ENCODE measurements around the gene PSRC1. TPM values are rescaled to one million over a fixed set of nuclear protein-coding genes. Genes with fewer than 3 reads are reported as not detected.

PSRC1 gene
- total RNA-seq, 1 donor, result 5.4 TPM

DNA sequence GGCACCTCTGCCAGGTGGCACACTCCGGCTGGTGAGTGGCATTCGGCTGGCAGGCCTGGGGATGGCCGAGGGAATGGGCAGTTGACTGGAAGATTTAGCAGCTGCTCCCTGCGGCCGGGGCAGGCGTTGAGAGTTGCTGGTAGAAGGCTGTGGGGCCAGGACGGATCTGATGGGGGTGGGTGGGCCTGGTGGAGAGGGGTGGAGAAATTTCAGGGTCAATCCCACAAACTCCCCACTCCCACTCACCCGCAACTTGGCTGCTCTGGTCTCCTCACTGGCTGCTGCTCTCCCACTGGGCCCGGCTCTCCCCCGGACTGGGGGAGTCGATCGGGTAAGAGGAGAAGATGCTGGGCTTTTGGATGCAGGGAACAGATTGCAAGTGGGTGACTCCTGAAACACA, 2.1 kb downstream of the PSRC1 start:
- H2AFZ ChIP-seq (ENCODE audit: low read length), result no peak overlapping the region
- no peaks in the 10 kb centered on the region for H3K9me3 ChIP-seq (ENCODE audit: low read depth, low read length)
- H3K4me1 ChIP-seq (ENCODE audit: insufficient read depth, low read length), result peaks cover 33% of the 10 kb centered on the region
- no peak overlapping the region for H3K27ac ChIP-seq (ENCODE audit: low read depth, low read length)
- peaks cover 32% of the 10 kb centered on the region for H3K79me2 ChIP-seq (ENCODE audit: insufficient read depth, low read length)
- H3K4me3 ChIP-seq (ENCODE audit: insufficient read depth, low read length), result no peak overlapping the region
- no peak for DNase-seq (ENCODE audit: insufficient read length, low spot score, missing footprints)
- no peaks in the 10 kb centered on the region for H3K27me3 ChIP-seq (ENCODE audit: insufficient read depth, low read length)
- no peaks in the 10 kb centered on the region for H4K20me1 ChIP-seq (ENCODE audit: insufficient read depth, low read length)
- H3K36me3 ChIP-seq (ENCODE audit: insufficient read depth, low read length), result peaks cover 18% of the 10 kb centered on the region
- no peak overlapping the region for H3K4me2 ChIP-seq (ENCODE audit: insufficient read depth, low read length)
- TF ChIP-seq, protein P1, sequence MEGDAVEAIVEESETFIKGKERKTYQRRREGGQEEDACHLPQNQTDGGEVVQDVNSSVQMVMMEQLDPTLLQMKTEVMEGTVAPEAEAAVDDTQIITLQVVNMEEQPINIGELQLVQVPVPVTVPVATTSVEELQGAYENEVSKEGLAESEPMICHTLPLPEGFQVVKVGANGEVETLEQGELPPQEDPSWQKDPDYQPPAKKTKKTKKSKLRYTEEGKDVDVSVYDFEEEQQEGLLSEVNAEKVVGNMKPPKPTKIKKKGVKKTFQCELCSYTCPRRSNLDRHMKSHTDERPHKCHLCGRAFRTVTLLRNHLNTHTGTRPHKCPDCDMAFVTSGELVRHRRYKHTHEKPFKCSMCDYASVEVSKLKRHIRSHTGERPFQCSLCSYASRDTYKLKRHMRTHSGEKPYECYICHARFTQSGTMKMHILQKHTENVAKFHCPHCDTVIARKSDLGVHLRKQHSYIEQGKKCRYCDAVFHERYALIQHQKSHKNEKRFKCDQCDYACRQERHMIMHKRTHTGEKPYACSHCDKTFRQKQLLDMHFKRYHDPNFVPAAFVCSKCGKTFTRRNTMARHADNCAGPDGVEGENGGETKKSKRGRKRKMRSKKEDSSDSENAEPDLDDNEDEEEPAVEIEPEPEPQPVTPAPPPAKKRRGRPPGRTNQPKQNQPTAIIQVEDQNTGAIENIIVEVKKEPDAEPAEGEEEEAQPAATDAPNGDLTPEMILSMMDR (IDR thresholded peaks at IDR 0.05; ENCODE audit: extremely low read depth, low read depth, low read length), result no peak

DNA sequence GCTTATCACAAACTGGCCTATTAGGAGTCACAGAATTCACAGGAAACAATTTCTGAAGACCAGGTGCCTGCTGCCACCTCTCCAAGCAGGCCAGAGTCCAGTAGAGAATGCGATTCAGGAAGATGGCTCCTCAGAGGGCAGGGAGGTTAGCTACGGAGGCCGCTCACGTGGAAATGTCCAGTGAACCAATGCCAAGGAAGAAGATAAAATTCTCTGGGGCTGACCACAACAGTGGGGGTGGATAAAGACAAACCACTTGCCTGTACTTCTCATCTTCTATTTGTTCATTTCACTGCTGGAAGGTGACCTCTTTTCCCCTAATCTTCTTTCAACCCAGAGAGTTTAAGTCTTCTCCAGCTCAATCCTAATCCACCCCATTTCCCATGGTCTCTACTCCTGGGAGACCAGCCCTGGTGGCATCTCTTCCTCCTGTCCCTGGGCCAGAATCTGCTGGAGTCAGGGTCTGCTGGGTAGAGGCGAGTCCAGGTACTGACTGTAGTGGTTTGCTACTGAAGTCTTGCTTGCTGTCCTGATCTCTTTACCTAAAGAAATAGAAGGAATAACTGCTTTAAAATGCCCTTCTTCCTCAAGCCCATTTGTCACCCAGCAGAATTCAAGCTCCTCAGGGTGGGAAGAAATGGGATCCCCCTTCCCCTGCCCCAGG, 3.2 kb downstream of the PSRC1 start:
- H3K36me3 ChIP-seq (ENCODE audit: insufficient read depth, low read length), result peaks cover 18% of the 10 kb centered on the region
- H3K4me1 ChIP-seq (ENCODE audit: insufficient read depth, low read length), result peaks cover 44% of the 10 kb centered on the region
- H3K79me2 ChIP-seq (ENCODE audit: insufficient read depth, low read length), result peaks cover 32% of the 10 kb centered on the region
- DNase-seq (ENCODE audit: insufficient read length, low spot score, missing footprints), result peak; percentile 65
- no peaks in the 10 kb centered on the region for H3K27me3 ChIP-seq (ENCODE audit: insufficient read depth, low read length)
- H4K20me1 ChIP-seq (ENCODE audit: insufficient read depth, low read length), result no peaks in the 10 kb centered on the region
- no peak overlapping the region for H2AFZ ChIP-seq (ENCODE audit: low read length)
- TF ChIP-seq, protein P1 (IDR thresholded peaks at IDR 0.05; ENCODE audit: extremely low read depth, low read depth, low read length), result no peak
- no peak overlapping the region for H3K4me2 ChIP-seq (ENCODE audit: insufficient read depth, low read length)
- no peak overlapping the region for H3K27ac ChIP-seq (ENCODE audit: low read depth, low read length)
- no peak overlapping the region for H3K4me3 ChIP-seq (ENCODE audit: insufficient read depth, low read length)
- no peaks in the 10 kb centered on the region for H3K9me3 ChIP-seq (ENCODE audit: low read depth, low read length)

DNA sequence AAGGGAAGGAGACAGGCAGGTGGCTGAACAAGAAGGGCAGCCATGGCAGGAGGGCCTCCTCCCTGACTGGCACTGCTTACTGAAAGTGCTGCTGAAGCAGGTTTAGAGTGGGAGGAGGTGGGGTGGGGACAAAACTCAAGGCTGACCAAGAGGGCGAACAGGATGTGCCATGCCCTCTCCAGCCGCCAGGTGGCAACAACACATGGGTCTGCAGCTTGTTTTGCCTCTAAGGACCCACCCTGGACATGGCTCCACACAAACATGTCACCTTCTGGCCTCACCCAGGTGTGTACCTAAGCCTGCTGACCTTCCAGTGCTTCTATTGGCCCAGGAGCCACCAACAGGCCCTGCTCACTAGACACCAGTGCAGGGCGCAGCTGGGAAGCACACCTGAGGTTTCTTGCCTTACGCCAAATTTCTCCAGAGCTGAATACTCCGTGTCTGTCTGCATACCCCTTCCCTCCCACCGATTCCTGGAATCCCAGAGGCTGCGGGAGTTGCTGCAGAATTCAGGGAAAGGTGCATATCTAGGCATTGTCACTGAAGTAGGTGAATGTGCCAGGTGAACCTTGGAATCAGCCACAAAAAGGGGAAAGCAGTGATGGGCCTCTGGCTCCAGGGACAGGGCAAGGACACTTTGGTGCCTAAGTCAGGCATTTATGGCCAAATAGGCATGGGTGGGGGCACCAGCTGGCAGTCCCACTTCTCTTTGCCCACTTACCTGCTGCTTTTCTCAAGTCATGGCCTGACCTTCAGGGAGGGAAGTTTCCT, 5.3 kb downstream of the PSRC1 start:
- no peaks in the 10 kb centered on the region for H3K27me3 ChIP-seq (ENCODE audit: insufficient read depth, low read length)
- no peaks in the 10 kb centered on the region for H3K9me3 ChIP-seq (ENCODE audit: low read depth, low read length)
- H3K4me2 ChIP-seq (ENCODE audit: insufficient read depth, low read length), result no peak overlapping the region
- TF ChIP-seq, protein P1 (IDR thresholded peaks at IDR 0.05; ENCODE audit: extremely low read depth, low read depth, low read length), result peak; percentile 89
- peaks cover 18% of the 10 kb centered on the region for H3K36me3 ChIP-seq (ENCODE audit: insufficient read depth, low read length)
- H3K79me2 ChIP-seq (ENCODE audit: insufficient read depth, low read length), result peaks cover 28% of the 10 kb centered on the region
- H3K27ac ChIP-seq (ENCODE audit: low read depth, low read length), result no peak overlapping the region
- H3K4me3 ChIP-seq (ENCODE audit: insufficient read depth, low read length), result no peak overlapping the region
- peak overlapping the region; percentile 83 for H2AFZ ChIP-seq (ENCODE audit: low read length)
- no peaks in the 10 kb centered on the region for H4K20me1 ChIP-seq (ENCODE audit: insufficient read depth, low read length)
- peak; percentile 96 for DNase-seq (ENCODE audit: insufficient read length, low spot score, missing footprints)
- H3K4me1 ChIP-seq (ENCODE audit: insufficient read depth, low read length), result peaks cover 38% of the 10 kb centered on the region

DNA sequence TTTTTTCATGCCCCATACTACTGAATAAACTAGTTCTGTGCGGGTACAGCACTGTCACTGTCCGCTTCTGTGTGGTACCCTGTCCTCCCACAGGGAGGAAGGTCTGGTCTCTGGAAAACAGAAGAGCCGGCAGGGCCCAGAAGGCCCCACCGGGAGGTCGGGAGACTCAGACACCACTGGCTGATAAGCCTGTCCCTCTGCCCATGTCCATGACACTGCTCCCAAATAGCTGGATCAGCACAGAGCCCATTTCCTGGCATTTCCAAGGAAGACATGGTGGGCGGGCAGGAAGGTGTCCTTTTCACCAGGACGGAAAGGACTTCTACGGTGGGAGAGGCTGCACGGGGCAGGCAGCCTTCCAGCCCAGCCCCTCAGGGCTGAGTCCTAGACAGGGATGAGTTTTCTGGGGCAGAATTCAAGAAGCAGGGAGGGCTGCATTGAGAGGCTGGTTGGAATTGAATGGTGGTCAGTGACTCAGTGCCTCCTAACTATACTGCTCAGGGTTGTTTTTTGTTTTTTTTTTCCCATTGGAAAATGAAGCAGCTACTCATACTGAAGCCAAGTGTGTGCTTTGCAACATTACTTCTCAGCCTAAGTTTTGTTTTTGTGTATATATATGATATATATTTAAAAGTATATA, 7.1 kb downstream of the PSRC1 start:
- H3K4me2 ChIP-seq (ENCODE audit: insufficient read depth, low read length), result peak overlapping the region; percentile 61

More for the DNA sequence above, 7.1 kb downstream of the PSRC1 start:
- Histone ChIP-seq H3K4me3 (ENCODE audit: insufficient read depth, low read length) (peak overlapping the region; percentile 15), H2AFZ (ENCODE audit: low read length) (peak overlapping the region; percentile 69), H3K27ac (ENCODE audit: low read depth, low read length) (no peak overlapping the region), H3K9me3 (ENCODE audit: low read depth, low read length) (no peaks in the 10 kb centered on the region), H3K4me1 (ENCODE audit: insufficient read depth, low read length) (peaks cover 23% of the 10 kb centered on the region), H3K79me2 (ENCODE audit: insufficient read depth, low read length) (peaks cover 10% of the 10 kb centered on the region), H3K27me3 (ENCODE audit: insufficient read depth, low read length) (no peaks in the 10 kb centered on the region), H3K36me3 (ENCODE audit: insufficient read depth, low read length) (peaks cover 18% of the 10 kb centered on the region), H4K20me1 (ENCODE audit: insufficient read depth, low read length) (no peaks in the 10 kb centered on the region)
- TF ChIP-seq, protein P1 (IDR thresholded peaks at IDR 0.05; ENCODE audit: extremely low read depth, low read depth, low read length), result no peak
- DNase-seq (ENCODE audit: insufficient read length, low spot score, missing footprints), result peak; percentile 97
